A204.1 (cell line): Measurements from ENCODE around the gene IL1RL2.

Experiments used
- FAIRE-seq: peaks from 2 replicates; lab custom pipeline; 2012; peaks lifted over from hg19 to GRCh38; lab: Jason Lieb, UNC

IL1RL2 gene

GRCh38 chr2:102239344-102239743 lies 52.5 kb downstream of the IL1RL2 start:
- no peak for FAIRE-seq

GRCh38 chr2:102240640-102241370 lies 54.0 kb downstream of the IL1RL2 start:
- FAIRE-seq, result no peak

- no peak for FAIRE-seq
Measured at GRCh38 chr2:102241616-102242305, 54.9 kb downstream of the IL1RL2 start.

GRCh38 chr2:102245266-102246151 lies 58.7 kb downstream of the IL1RL2 start:
- FAIRE-seq, result no peak

GRCh38 chr2:102250278-102250821 lies 63.5 kb downstream of the IL1RL2 start:
- no peak for FAIRE-seq

GRCh38 chr2:102251042-102251848 lies 64.4 kb downstream of the IL1RL2 start:
- no peak for FAIRE-seq

GRCh38 chr2:102251849-102252203 lies 65.0 kb downstream of the IL1RL2 start:
- no peak for FAIRE-seq

GRCh38 chr2:102252236-102252635 lies 65.4 kb downstream of the IL1RL2 start:
- FAIRE-seq, result no peak

GRCh38 chr2:102253140-102253752 lies 66.4 kb downstream of the IL1RL2 start:
- FAIRE-seq, result no peak

- FAIRE-seq, result peak; percentile 27
Measured at GRCh38 chr2:102253753-102254150, 66.9 kb downstream of the IL1RL2 start.

- peak; percentile 88 for FAIRE-seq
Measured at GRCh38 chr2:102256276-102256675, 69.5 kb downstream of the IL1RL2 start.

GRCh38 chr2:102256874-102257462 lies 70.1 kb downstream of the IL1RL2 start:
- no peak for FAIRE-seq

- no peak for FAIRE-seq
Measured at GRCh38 chr2:102258025-102258385, 71.2 kb downstream of the IL1RL2 start.

GRCh38 chr2:102258386-102259074 lies 71.7 kb downstream of the IL1RL2 start:
- no peak for FAIRE-seq

- FAIRE-seq, result no peak
Measured at GRCh38 chr2:102261467-102262135, 74.8 kb downstream of the IL1RL2 start.

- no peak for FAIRE-seq
Measured at GRCh38 chr2:102262216-102263129, 75.7 kb downstream of the IL1RL2 start.

- FAIRE-seq, result no peak
Measured at GRCh38 chr2:102264952-102265351, 78.1 kb downstream of the IL1RL2 start.

- no peak for FAIRE-seq
Measured at GRCh38 chr2:102266204-102266603, 79.4 kb downstream of the IL1RL2 start.

GRCh38 chr2:102267774-102268173 lies 81.0 kb downstream of the IL1RL2 start:
- FAIRE-seq, result no peak
